VCaP (cell line): Measurements from ENCODE around the gene C10orf90.

Experiments
- H3K27ac ChIP-seq: fragments of 450-650 bp; 2 replicates; pipeline ENCODE4 v1.5.1; 2017
- CTCF ChIP-seq: fragments of 450-650 bp; conservative IDR thresholded peaks from 2 replicates; pipeline ENCODE4 v1.5.1; 2017; ENCODE audit warnings: mild to moderate bottlenecking, moderate library complexity

The C10orf90 gene

GRCh38 chr10:126491476-126491875, 179.0 kb downstream of the C10orf90 start:
- no peak overlapping the region for H3K27ac ChIP-seq
- TF ChIP-seq CTCF, result no peak

- no peak overlapping the region for H3K27ac ChIP-seq
Measured at GRCh38 chr10:126481181-126481580, 189.3 kb downstream of the C10orf90 start.

GRCh38 chr10:126480648-126481047, 189.8 kb downstream of the C10orf90 start:
- no peak for TF ChIP-seq CTCF
- no peak overlapping the region for H3K27ac ChIP-seq

More at GRCh38 chr10:126481181-126481580, 189.3 kb downstream of the C10orf90 start:
- no peak for TF ChIP-seq CTCF

- TF ChIP-seq CTCF, result no peak
- H3K27ac ChIP-seq, result no peak overlapping the region
Measured at GRCh38 chr10:126479280-126479895, 191.1 kb downstream of the C10orf90 start.

GRCh38 chr10:126478546-126478945, 191.9 kb downstream of the C10orf90 start:
- no peak for TF ChIP-seq CTCF
- H3K27ac ChIP-seq, result no peak overlapping the region

GRCh38 chr10:126476246-126476645, 194.2 kb downstream of the C10orf90 start:
- no peak for TF ChIP-seq CTCF
- H3K27ac ChIP-seq, result no peak overlapping the region

- H3K27ac ChIP-seq, result no peak overlapping the region
- TF ChIP-seq CTCF, result no peak
Measured at GRCh38 chr10:126475074-126475691, 195.3 kb downstream of the C10orf90 start.
